DND-41 (cell line): Measurements from ENCODE around the gene KCNJ15.

Source experiments
- ATAC-seq: fragments of 200-7000 bp; cut with Tn5 transposase; 3 replicates; pipeline ENCODE4 v1.9.1; 2021; ENCODE audit warnings: low read depth; ENCODE audit not compliant: insufficient read depth
- DNase-seq: peaks from one replicate; pipeline ENCODE4 v3.0.0-alpha.2; 2020
- H2AFZ ChIP-seq: 2 replicates; pipeline ENCODE4 v1.6.0; 2012; ENCODE audit warnings: low read depth, low read length
- H3K27ac ChIP-seq: 2 replicates; pipeline ENCODE4 v1.5.1; 2012; ENCODE audit warnings: low read length, inconsistent platforms
- H3K27me3 ChIP-seq: fragments of 200-600 bp; sonication (generic); 2 replicates; pipeline ENCODE4 v1.6.0; 2012; ENCODE audit warnings: low read length, mild to moderate bottlenecking, inconsistent platforms; ENCODE audit not compliant: insufficient read depth, poor library complexity
- H3K36me3 ChIP-seq: 2 replicates; pipeline ENCODE4 v1.5.1; 2012; ENCODE audit warnings: low read length, inconsistent platforms; ENCODE audit not compliant: insufficient read depth
- H3K4me1 ChIP-seq: 2 replicates; pipeline ENCODE4 v1.5.1; 2012; ENCODE audit warnings: mild to moderate bottlenecking, low read length; ENCODE audit not compliant: insufficient read depth
- H3K4me2 ChIP-seq: 2 replicates; pipeline ENCODE4 v1.6.0; 2012; ENCODE audit warnings: mild to moderate bottlenecking, moderate library complexity, low read length, inconsistent platforms; ENCODE audit not compliant: insufficient read depth
- H3K4me3 ChIP-seq, 2 experiments: fragments of 200-600 bp in 1 of 2; shearing (Covaris generic) in 1 of 2; 2 replicates each; pipeline ENCODE4 v1.5.1; 2012 to 2016; ENCODE audit warnings: inconsistent platforms in 2 of 2, low read length in 2 of 2, mild to moderate bottlenecking in 2 of 2, low read depth in 1 of 2, moderate library complexity in 1 of 2
- H3K79me2 ChIP-seq: 2 replicates; pipeline ENCODE4 v1.6.0; 2012; ENCODE audit warnings: low read length, inconsistent platforms; ENCODE audit not compliant: insufficient read depth
- H3K9ac ChIP-seq: 2 replicates; pipeline ENCODE4 v1.6.0; 2012; ENCODE audit warnings: low read depth, mild to moderate bottlenecking, inconsistent platforms, low read length, moderate library complexity
- H3K9me3 ChIP-seq: 2 replicates; pipeline ENCODE4 v1.5.1; 2012; ENCODE audit warnings: low read length, moderate library complexity, mild to moderate bottlenecking, inconsistent platforms; ENCODE audit not compliant: insufficient read depth, severe bottlenecking
- H4K20me1 ChIP-seq: 2 replicates; pipeline ENCODE4 v1.6.0; 2012; ENCODE audit warnings: low read length; ENCODE audit not compliant: insufficient read depth
- CTCF ChIP-seq: IDR thresholded peaks from 2 replicates; pipeline ENCODE4 v1.5.1; 2012; ENCODE audit warnings: borderline replicate concordance, low read length, moderate library complexity, mild to moderate bottlenecking; ENCODE audit not compliant: poor library complexity, severe bottlenecking; ENCODE audit errors: extremely low read depth
- EZH2 ChIP-seq: IDR thresholded peaks from 3 replicates; pipeline ENCODE4 v1.6.1; 2012; ENCODE audit warnings: borderline replicate concordance, low read depth, mild to moderate bottlenecking, moderate library complexity, low read length, inconsistent platforms; ENCODE audit not compliant: severe bottlenecking

Gene KCNJ15

GRCh38 chr21:38286739-38287471 lies 30.1 kb downstream of the KCNJ15 start:
- DNase-seq, result no peak
- no peak overlapping the region for H3K4me2 ChIP-seq
- H3K9ac ChIP-seq, result no peak overlapping the region
- H3K79me2 ChIP-seq, result no peaks in the 10 kb centered on the region
- H2AFZ ChIP-seq, result no peak overlapping the region
- no peak for ATAC-seq
- TF ChIP-seq CTCF (no peak), EZH2 (no peak)
- peaks cover 10% of the 10 kb centered on the region for H3K27me3 ChIP-seq
- no peak overlapping the region for H3K27ac ChIP-seq
- no peaks in the 10 kb centered on the region for H3K9me3 ChIP-seq
- no peaks in the 10 kb centered on the region for H3K4me1 ChIP-seq
- no peaks in the 10 kb centered on the region for H3K36me3 ChIP-seq
- no peak overlapping the region for H3K4me3 ChIP-seq
- no peaks in the 10 kb centered on the region for H4K20me1 ChIP-seq

DNA sequence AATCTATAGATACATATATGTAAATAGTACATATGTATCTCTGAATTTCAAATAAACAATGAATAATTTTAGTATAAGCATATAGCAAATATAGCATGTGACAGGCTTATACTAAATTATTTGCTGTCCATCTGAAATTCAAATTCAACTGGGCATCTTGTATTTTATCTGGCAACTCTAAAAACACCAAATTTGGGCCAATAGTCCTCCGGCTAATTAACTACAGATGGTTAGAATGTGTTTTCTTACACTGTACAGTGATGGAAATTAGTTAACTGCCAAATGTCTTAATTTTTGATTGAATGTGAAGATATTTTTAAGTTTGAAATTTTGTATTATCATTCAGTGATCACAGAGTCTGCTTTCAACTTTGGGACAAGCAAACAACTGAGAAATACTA lies 30.7 kb downstream of the KCNJ15 start:
- no peak for ATAC-seq
- H3K4me3 ChIP-seq, result no peak overlapping the region
- DNase-seq, result no peak
- peaks cover 8% of the 10 kb centered on the region for H3K27me3 ChIP-seq
- no peak overlapping the region for H2AFZ ChIP-seq
- no peak overlapping the region for H3K4me2 ChIP-seq
- H3K4me1 ChIP-seq, result no peaks in the 10 kb centered on the region
- TF ChIP-seq EZH2 (no peak), CTCF (no peak)
- no peaks in the 10 kb centered on the region for H3K36me3 ChIP-seq
- no peaks in the 10 kb centered on the region for H3K9me3 ChIP-seq
- H3K27ac ChIP-seq, result no peak overlapping the region
- no peak overlapping the region for H3K9ac ChIP-seq
- H3K79me2 ChIP-seq, result no peaks in the 10 kb centered on the region
- H4K20me1 ChIP-seq, result no peaks in the 10 kb centered on the region

GRCh38 chr21:38289705-38290485 lies 33.1 kb downstream of the KCNJ15 start:
- no peak overlapping the region for H3K27ac ChIP-seq
- no peaks in the 10 kb centered on the region for H3K36me3 ChIP-seq
- no peaks in the 10 kb centered on the region for H3K9me3 ChIP-seq
- peaks cover 5% of the 10 kb centered on the region for H3K27me3 ChIP-seq
- no peaks in the 10 kb centered on the region for H3K79me2 ChIP-seq
- H3K4me3 ChIP-seq, result no peak overlapping the region
- no peak overlapping the region for H3K9ac ChIP-seq
- TF ChIP-seq CTCF (no peak), EZH2 (no peak)
- no peaks in the 10 kb centered on the region for H4K20me1 ChIP-seq
- DNase-seq, result no peak
- no peak for ATAC-seq
- no peak overlapping the region for H2AFZ ChIP-seq
- H3K4me2 ChIP-seq, result no peak overlapping the region
- H3K4me1 ChIP-seq, result no peaks in the 10 kb centered on the region
